Thyroid gland (tissue), 4 donors: ENCODE data around the gene ALG12. TPM values are rescaled to one million over a fixed set of nuclear protein-coding genes. Genes with fewer than 3 reads are reported as not detected.

Source experiments
- DNase-seq, 2 donors: peaks; one replicate each; pipeline ENCODE4 v3.0.0-alpha.2; 2019
- H3K27ac ChIP-seq, 3 donors: fragments of 200-600 bp; sonication (generic); 1 replicate in 2 of 3; 2 replicates in 1 of 3; pipeline ENCODE4 v1.5.1; 2016 to 2019; ENCODE audit warnings: mild to moderate bottlenecking in 1 of 3, moderate library complexity in 1 of 3
- H3K27me3 ChIP-seq: fragments of 200-600 bp; sonication (generic); one replicate; pipeline ENCODE4 v1.5.1; 2019
- H3K36me3 ChIP-seq, 2 donors: fragments of 200-600 bp; sonication (generic); one replicate each; pipeline ENCODE4 v1.5.1; 2016 to 2019
- H3K4me1 ChIP-seq, 2 donors: fragments of 200-600 bp; sonication (generic); one replicate each; pipeline ENCODE4 v1.5.1; 2017 to 2019
- H3K4me3 ChIP-seq, 3 donors: fragments of 200-600 bp; sonication (generic); replicated peaks in 1 of 3; 1 replicate in 2 of 3; 2 replicates in 1 of 3; pipeline ENCODE4 v1.5.1; 2016; ENCODE audit warnings: mild to moderate bottlenecking in 1 of 3
- H3K9me3 ChIP-seq: fragments of 200-600 bp; sonication (generic); one replicate; pipeline ENCODE4 v1.5.1; 2017
- POLR2A ChIP-seq, 2 donors: fragments of 450-650 bp; IDR thresholded peaks; one replicate each; pipeline ENCODE4 v1.6.1; 2017; ENCODE audit warnings: antibody characterized with exemption in 2 of 2, mild to moderate bottlenecking in 2 of 2, moderate library complexity in 1 of 2
- WGBS, 2 donors: methylation state at CpG; one replicate each; pipeline ENCODE4 v1.1.5; 2017; 5-methylcytosine and 5-hydroxymethylcytosine counted together
- intact Hi-C: fragments of 100-400 bp; cut with DNase I; formaldehyde crosslinking; loops from one replicate; pipeline ENCODE4 v1.15.1; 2023
- total RNA-seq, 4 donors: library from RNA; depleted of rRNA; stranded (reverse); fragments of >200 nt; gene quantifications; one replicate each; pipeline ENCODE4 v1.2.3, GENCODE V29; 2016
- TF ChIP-seq, protein P1 (sequence below), 6 experiments: fragments of 200-600 bp in 3 of 6; fragments of 450-650 bp in 3 of 6; sonication (generic) in 3 of 6; IDR thresholded peaks; one replicate each; pipeline ENCODE4 v1.5.1; 2016 to 2019; ENCODE audit warnings: antibody characterized with exemption in 6 of 6, mild to moderate bottlenecking in 2 of 6, inconsistent platforms in 1 of 6, moderate library complexity in 1 of 6

Gene ALG12
- total RNA-seq, 4 donors from 2014 or later, result 25.5 to 60.5 (median 52.2) TPM

DNA sequence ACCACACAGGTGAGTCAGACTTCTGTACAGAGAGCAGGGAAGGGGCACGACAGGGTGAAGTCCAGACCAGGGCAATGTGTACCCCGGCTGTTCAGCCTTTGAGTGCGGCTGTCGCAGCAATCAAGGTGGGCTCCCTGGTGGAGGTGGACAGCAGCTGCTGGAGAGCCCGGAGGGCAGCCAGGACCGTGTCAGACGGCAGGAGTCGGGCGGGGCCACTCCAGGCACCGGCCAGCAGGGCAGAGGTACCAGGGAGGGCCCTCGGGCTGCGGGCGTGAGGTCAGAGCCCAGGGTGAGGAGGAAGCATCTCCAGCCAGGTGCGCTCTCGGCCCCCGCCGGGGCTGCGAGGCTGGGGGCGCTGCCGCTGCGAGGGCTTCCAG, 41.5 kb upstream of the ALG12 start:
- H3K4me1 ChIP-seq, result peaks cover 36 to 47% of the 10 kb centered on the region in 2 donors
- TF ChIP-seq, protein P1, sequence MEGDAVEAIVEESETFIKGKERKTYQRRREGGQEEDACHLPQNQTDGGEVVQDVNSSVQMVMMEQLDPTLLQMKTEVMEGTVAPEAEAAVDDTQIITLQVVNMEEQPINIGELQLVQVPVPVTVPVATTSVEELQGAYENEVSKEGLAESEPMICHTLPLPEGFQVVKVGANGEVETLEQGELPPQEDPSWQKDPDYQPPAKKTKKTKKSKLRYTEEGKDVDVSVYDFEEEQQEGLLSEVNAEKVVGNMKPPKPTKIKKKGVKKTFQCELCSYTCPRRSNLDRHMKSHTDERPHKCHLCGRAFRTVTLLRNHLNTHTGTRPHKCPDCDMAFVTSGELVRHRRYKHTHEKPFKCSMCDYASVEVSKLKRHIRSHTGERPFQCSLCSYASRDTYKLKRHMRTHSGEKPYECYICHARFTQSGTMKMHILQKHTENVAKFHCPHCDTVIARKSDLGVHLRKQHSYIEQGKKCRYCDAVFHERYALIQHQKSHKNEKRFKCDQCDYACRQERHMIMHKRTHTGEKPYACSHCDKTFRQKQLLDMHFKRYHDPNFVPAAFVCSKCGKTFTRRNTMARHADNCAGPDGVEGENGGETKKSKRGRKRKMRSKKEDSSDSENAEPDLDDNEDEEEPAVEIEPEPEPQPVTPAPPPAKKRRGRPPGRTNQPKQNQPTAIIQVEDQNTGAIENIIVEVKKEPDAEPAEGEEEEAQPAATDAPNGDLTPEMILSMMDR (IDR thresholded peaks at IDR 0.05), result peak in 1 of 6 experiments; percentile 24
- no peak for TF ChIP-seq POLR2A (IDR thresholded peaks at IDR 0.05)
- peak; percentile 62 to 64 for DNase-seq
- H3K36me3 ChIP-seq, result peaks cover 20 to 29% of the 10 kb centered on the region in 2 donors
- peak overlapping the region; percentile 18 to 59 (median 25) for H3K4me3 ChIP-seq
- WGBS, 2 donors, result 6 to 53% methylated on average over 2 to 9 of the region's 21 CpGs
- no peaks in the 10 kb centered on the region for H3K27me3 ChIP-seq
- no peaks in the 10 kb centered on the region for H3K9me3 ChIP-seq
- H3K27ac ChIP-seq, result peak overlapping the region; percentile 86 to 97 (median 87)
- intact Hi-C loops, result no loop called here

DNA sequence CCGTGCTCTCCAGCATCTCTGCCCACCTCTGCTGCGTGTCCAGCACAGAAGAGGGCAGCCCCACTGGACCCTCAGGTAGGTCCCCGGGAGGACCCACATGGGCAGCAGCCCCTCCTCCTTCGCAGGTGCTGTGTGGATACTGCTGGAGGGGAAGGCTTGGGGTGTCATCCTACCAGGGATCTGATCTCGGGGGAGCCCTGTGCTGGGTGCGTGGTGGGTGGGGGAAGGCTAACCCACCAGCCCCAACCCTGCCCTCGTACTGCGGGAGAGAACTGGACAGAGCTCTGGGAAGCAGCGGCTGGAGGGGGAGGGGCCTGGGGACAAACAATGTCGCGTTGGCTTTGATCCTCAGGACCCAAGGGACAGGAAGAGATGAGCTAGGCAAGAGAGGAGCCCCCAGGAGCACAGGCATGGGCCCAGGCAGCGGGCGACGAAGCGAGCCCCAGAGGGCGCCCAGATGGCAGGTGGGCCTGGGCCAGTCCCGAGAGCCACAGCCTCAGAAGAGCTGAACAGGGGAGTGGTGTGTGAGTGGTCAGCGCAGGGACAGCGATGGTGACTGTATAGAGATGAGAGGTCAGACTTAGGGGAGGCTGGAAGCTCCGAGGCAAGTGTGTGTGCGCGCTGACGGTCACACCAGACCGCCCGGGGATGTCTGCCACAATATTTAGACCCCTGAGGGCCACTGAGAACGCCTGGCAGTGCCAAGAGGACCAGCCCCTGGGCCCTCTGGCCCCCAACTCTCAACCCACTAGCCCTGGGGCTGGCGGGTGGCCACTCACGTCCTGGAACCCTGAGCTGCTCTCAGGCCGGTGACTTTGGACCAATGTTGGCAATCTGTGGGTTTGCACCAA, 40.9 kb upstream of the ALG12 start:
- Histone ChIP-seq H3K27me3 (no peaks in the 10 kb centered on the region), H3K4me1 (peaks cover 40 to 47% of the 10 kb centered on the region in 2 donors), H3K4me3 (peak overlapping the region in 1 of 3 donors; percentile 59), H3K36me3 (peaks cover 20 to 24% of the 10 kb centered on the region in 2 donors), H3K27ac (peak overlapping the region; percentile 86 to 97 (median 87)), H3K9me3 (no peaks in the 10 kb centered on the region)
- whole genome bisulfite sequencing, 2 donors, result 81 to 86% methylated on average over 24 to 26 of the region's 29 CpGs
- peak; percentile 6 to 10 for DNase-seq
- intact Hi-C loops, result no loop called here
- no peak for TF ChIP-seq POLR2A (IDR thresholded peaks at IDR 0.05)
- TF ChIP-seq, protein P1 (IDR thresholded peaks at IDR 0.05), result no peak

DNA sequence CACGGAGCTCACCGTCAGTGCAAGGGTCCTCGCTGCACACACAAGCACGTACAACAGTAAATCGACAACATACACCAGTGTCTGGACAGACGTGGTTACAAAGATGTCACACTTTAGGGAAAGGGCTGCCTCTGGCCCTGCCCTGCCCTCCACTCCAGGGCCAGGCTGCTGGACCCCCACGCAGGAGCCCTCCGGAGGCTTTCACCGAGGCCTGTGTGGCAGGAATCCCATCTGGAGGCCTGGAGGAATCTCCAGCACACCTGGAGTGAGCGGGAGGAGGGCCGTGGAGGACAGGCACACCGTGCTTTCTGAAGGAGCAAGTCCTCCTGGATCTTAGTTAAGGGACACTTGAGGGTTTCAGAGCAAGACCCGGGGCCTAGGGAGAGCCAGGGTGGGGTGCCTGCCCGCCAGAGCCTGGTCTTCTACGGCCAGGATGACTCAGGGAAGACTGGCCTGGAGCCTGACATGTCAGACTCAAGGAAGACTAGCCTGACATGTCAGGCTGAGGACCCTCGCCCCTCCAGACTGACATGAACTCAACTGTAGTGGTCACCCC, 40.2 kb upstream of the ALG12 start:
- peaks cover 15 to 17% of the 10 kb centered on the region in 2 donors for H3K36me3 ChIP-seq
- peaks cover 42 to 47% of the 10 kb centered on the region in 2 donors for H3K4me1 ChIP-seq
- TF ChIP-seq POLR2A (IDR thresholded peaks at IDR 0.05), result no peak
- TF ChIP-seq, protein P1 (IDR thresholded peaks at IDR 0.05), result no peak
- 86 to 93% methylated on average over 11 to 12 of the region's 16 CpGs for WGBS, 2 donors
- no peak overlapping the region for H3K27ac ChIP-seq
- intact Hi-C loops, result no loop called here
- H3K9me3 ChIP-seq, result no peaks in the 10 kb centered on the region
- no peak overlapping the region for H3K4me3 ChIP-seq
- peak in 1 of 2 donors; percentile 5 for DNase-seq
- no peaks in the 10 kb centered on the region for H3K27me3 ChIP-seq

DNA sequence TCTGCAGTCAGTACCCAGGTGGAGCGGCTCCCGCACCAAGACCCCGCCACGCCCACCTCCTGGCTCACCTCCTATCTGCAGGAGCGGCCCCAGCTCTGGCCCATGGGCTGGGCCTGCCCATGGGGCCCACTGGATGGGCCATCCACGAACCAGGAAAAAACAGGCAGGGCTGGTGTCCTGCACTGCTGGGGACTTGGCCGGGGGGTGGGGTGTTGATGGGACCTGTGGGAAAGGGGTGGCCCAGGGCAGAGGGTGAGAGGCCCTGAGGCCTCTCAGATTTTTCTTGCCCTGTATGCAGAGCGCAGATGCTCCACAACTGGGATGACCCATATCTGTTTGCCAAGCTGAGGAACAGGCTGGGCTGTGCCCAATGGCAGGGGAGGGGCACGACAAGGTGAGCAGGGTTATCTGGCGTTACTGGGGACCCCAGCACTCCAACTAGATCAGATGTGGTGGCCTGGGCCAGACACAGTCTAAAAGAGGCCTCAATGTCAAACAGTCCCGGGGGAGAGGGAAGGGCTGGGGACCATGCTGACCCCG, 39.7 kb upstream of the ALG12 start:
- Histone ChIP-seq H3K27me3 (no peaks in the 10 kb centered on the region), H3K4me1 (peaks cover 42 to 47% of the 10 kb centered on the region in 2 donors), H3K4me3 (no peak overlapping the region), H3K36me3 (peaks cover 9 to 12% of the 10 kb centered on the region in 2 donors), H3K27ac (no peak overlapping the region), H3K9me3 (no peaks in the 10 kb centered on the region)
- TF ChIP-seq POLR2A (IDR thresholded peaks at IDR 0.05), result no peak
- TF ChIP-seq, protein P1 (IDR thresholded peaks at IDR 0.05), result no peak
- 90 to 94% methylated on average over 6 to 12 of the region's 12 CpGs for WGBS, 2 donors
- DNase-seq, result no peak
- intact Hi-C loops, result no loop called here
